T-helper 2 cell treated with Interferon-gamma antibody and Interleukin-4, amounts not matched to agents 5 μg/mL and 100 μg/mL, for 36 hours (primary cell): ENCODE data around the gene NTNG2.

Source experiments
- DNase-seq: peaks from one replicate; pipeline ENCODE4 v3.0.0; 2021; ENCODE audit warnings: low spot score
- H3K27ac Mint-ChIP-seq: one replicate; pipeline ENCODE4 v1.8.0; 2021; ENCODE audit warnings: mild to moderate bottlenecking, mixed read lengths
- H3K27me3 Mint-ChIP-seq: one replicate; pipeline ENCODE4 v1.8.0; 2021; ENCODE audit warnings: low read depth, mixed read lengths
- H3K36me3 Mint-ChIP-seq: one replicate; pipeline ENCODE4 v1.8.0; 2021; ENCODE audit warnings: low read depth, mixed read lengths
- H3K4me1 Mint-ChIP-seq: one replicate; pipeline ENCODE4 v1.8.0; 2021; ENCODE audit warnings: low read depth, mixed read lengths
- H3K4me3 Mint-ChIP-seq: one replicate; pipeline ENCODE4 v1.8.0; 2022; ENCODE audit warnings: mild to moderate bottlenecking, moderate library complexity, mixed read lengths
- H3K9me3 Mint-ChIP-seq: one replicate; pipeline ENCODE4 v1.8.0; 2021; ENCODE audit warnings: mixed read lengths

NTNG2 gene

GRCh38 chr9:132136151-132136780 is 25.6 kb upstream of the NTNG2 start:
- Mint-ChIP-seq H3K27me3 (peaks cover 39% of the 10 kb centered on the region), H3K9me3 (no peaks in the 10 kb centered on the region), H3K27ac (no peak overlapping the region), H3K4me3 (no peak overlapping the region), H3K4me1 (no peaks in the 10 kb centered on the region), H3K36me3 (no peaks in the 10 kb centered on the region)
- DNase-seq, result no peak

- H3K27me3 Mint-ChIP-seq, result peaks cover 44% of the 10 kb centered on the region
Measured at GRCh38 chr9:132141344-132141947, 20.4 kb upstream of the NTNG2 start.

GRCh38 chr9:132141948-132142594 is 19.8 kb upstream of the NTNG2 start:
- Mint-ChIP-seq H3K4me3 (peak overlapping the region; percentile 60), H3K9me3 (no peaks in the 10 kb centered on the region), H3K36me3 (no peaks in the 10 kb centered on the region), H3K27me3 (peaks cover 42% of the 10 kb centered on the region), H3K27ac (no peak overlapping the region), H3K4me1 (peaks cover 15% of the 10 kb centered on the region)
- DNase-seq, result no peak

More at GRCh38 chr9:132141344-132141947, 20.4 kb upstream of the NTNG2 start:
- Mint-ChIP-seq H3K27ac (no peak overlapping the region), H3K4me1 (peaks cover 13% of the 10 kb centered on the region), H3K4me3 (peak overlapping the region; percentile 60), H3K9me3 (no peaks in the 10 kb centered on the region), H3K36me3 (no peaks in the 10 kb centered on the region)
- no peak for DNase-seq

GRCh38 chr9:132142924-132143323 is 18.9 kb upstream of the NTNG2 start:
- Mint-ChIP-seq H3K9me3 (no peaks in the 10 kb centered on the region), H3K4me3 (no peak overlapping the region), H3K36me3 (no peaks in the 10 kb centered on the region), H3K27ac (no peak overlapping the region), H3K4me1 (peaks cover 20% of the 10 kb centered on the region), H3K27me3 (peaks cover 40% of the 10 kb centered on the region)
- DNase-seq, result no peak

- Mint-ChIP-seq H3K9me3 (no peaks in the 10 kb centered on the region), H3K27me3 (peaks cover 43% of the 10 kb centered on the region), H3K36me3 (no peaks in the 10 kb centered on the region), H3K4me1 (peaks cover 20% of the 10 kb centered on the region), H3K27ac (no peak overlapping the region), H3K4me3 (no peak overlapping the region)
- no peak for DNase-seq
Measured at GRCh38 chr9:132143359-132143758, 18.5 kb upstream of the NTNG2 start.

GRCh38 chr9:132144708-132145365 is 17.0 kb upstream of the NTNG2 start:
- DNase-seq, result peak; percentile 59
- Mint-ChIP-seq H3K27me3 (peaks cover 40% of the 10 kb centered on the region), H3K4me3 (no peak overlapping the region), H3K9me3 (no peaks in the 10 kb centered on the region), H3K27ac (peak overlapping the region; percentile 71), H3K4me1 (peaks cover 20% of the 10 kb centered on the region), H3K36me3 (no peaks in the 10 kb centered on the region)

- peaks cover 20% of the 10 kb centered on the region for H3K4me1 Mint-ChIP-seq
- H3K4me3 Mint-ChIP-seq, result no peak overlapping the region
- DNase-seq, result no peak
- no peak overlapping the region for H3K27ac Mint-ChIP-seq
- no peaks in the 10 kb centered on the region for H3K9me3 Mint-ChIP-seq
- H3K27me3 Mint-ChIP-seq, result peaks cover 30% of the 10 kb centered on the region
- H3K36me3 Mint-ChIP-seq, result no peaks in the 10 kb centered on the region
Measured at GRCh38 chr9:132146039-132146438, 15.8 kb upstream of the NTNG2 start.

GRCh38 chr9:132146575-132146974 is 15.3 kb upstream of the NTNG2 start:
- no peak for DNase-seq
- no peak overlapping the region for H3K27ac Mint-ChIP-seq
- no peaks in the 10 kb centered on the region for H3K9me3 Mint-ChIP-seq
- H3K27me3 Mint-ChIP-seq, result peaks cover 25% of the 10 kb centered on the region
- H3K4me1 Mint-ChIP-seq, result peaks cover 18% of the 10 kb centered on the region
- no peaks in the 10 kb centered on the region for H3K36me3 Mint-ChIP-seq
- no peak overlapping the region for H3K4me3 Mint-ChIP-seq

GRCh38 chr9:132147331-132147730 is 14.5 kb upstream of the NTNG2 start:
- Mint-ChIP-seq H3K36me3 (no peaks in the 10 kb centered on the region), H3K4me3 (no peak overlapping the region), H3K27me3 (peaks cover 22% of the 10 kb centered on the region), H3K9me3 (no peaks in the 10 kb centered on the region), H3K27ac (no peak overlapping the region), H3K4me1 (peaks cover 12% of the 10 kb centered on the region)
- DNase-seq, result peak; percentile 31

- no peaks in the 10 kb centered on the region for H3K9me3 Mint-ChIP-seq
- H3K4me3 Mint-ChIP-seq, result no peak overlapping the region
- no peaks in the 10 kb centered on the region for H3K36me3 Mint-ChIP-seq
- no peak overlapping the region for H3K27ac Mint-ChIP-seq
- peaks cover 17% of the 10 kb centered on the region for H3K27me3 Mint-ChIP-seq
- peaks cover 12% of the 10 kb centered on the region for H3K4me1 Mint-ChIP-seq
- DNase-seq, result no peak
Measured at GRCh38 chr9:132147839-132148238, 14.0 kb upstream of the NTNG2 start.

- H3K9me3 Mint-ChIP-seq, result no peaks in the 10 kb centered on the region
- no peak for DNase-seq
- H3K4me3 Mint-ChIP-seq, result no peak overlapping the region
- no peaks in the 10 kb centered on the region for H3K36me3 Mint-ChIP-seq
- H3K4me1 Mint-ChIP-seq, result peaks cover 6% of the 10 kb centered on the region
- H3K27ac Mint-ChIP-seq, result no peak overlapping the region
- peaks cover 28% of the 10 kb centered on the region for H3K27me3 Mint-ChIP-seq
Measured at GRCh38 chr9:132150256-132150655, 11.6 kb upstream of the NTNG2 start.

GRCh38 chr9:132151118-132151517 is 10.7 kb upstream of the NTNG2 start:
- no peaks in the 10 kb centered on the region for H3K9me3 Mint-ChIP-seq
- no peak for DNase-seq
- H3K27ac Mint-ChIP-seq, result no peak overlapping the region
- no peak overlapping the region for H3K4me3 Mint-ChIP-seq
- peaks cover 6% of the 10 kb centered on the region for H3K4me1 Mint-ChIP-seq
- peaks cover 29% of the 10 kb centered on the region for H3K27me3 Mint-ChIP-seq
- no peaks in the 10 kb centered on the region for H3K36me3 Mint-ChIP-seq

- Mint-ChIP-seq H3K27ac (no peak overlapping the region), H3K9me3 (no peaks in the 10 kb centered on the region), H3K4me1 (peaks cover 3% of the 10 kb centered on the region), H3K36me3 (no peaks in the 10 kb centered on the region), H3K4me3 (no peak overlapping the region), H3K27me3 (peaks cover 36% of the 10 kb centered on the region)
- no peak for DNase-seq
Measured at GRCh38 chr9:132152231-132152630, 9.6 kb upstream of the NTNG2 start.
